K562 (cell line): Measurements from ENCODE around the gene RCOR2.

Experiments
- HDGF ChIP-seq: fragments of 450-650 bp; IDR thresholded peaks from 2 replicates; pipeline ENCODE4 v1.6.1; 2016
- JUND ChIP-seq, 2 experiments: IDR thresholded peaks; 2 replicates in 1 of 2; 3 replicates in 1 of 2; pipeline ENCODE4 v1.6.1; 2011; ENCODE audit warnings: borderline replicate concordance in 2 of 2, low read depth in 2 of 2, low read length in 2 of 2, improper control_type of control experiment in 1 of 2, missing biosample characterization in 1 of 2, missing genetic modification characterization in 1 of 2, missing genetic modification reagents in 1 of 2
- MAFF ChIP-seq: IDR thresholded peaks from 2 replicates; pipeline ENCODE4 v1.6.1; 2012; ENCODE audit warnings: low read length, improper control_type of control experiment
- ZZZ3 ChIP-seq: fragments of 450-650 bp; IDR thresholded peaks from 2 replicates; pipeline ENCODE4 v1.6.1; 2016; ENCODE audit warnings: antibody characterized with exemption, mild to moderate bottlenecking, moderate library complexity

DNA sequence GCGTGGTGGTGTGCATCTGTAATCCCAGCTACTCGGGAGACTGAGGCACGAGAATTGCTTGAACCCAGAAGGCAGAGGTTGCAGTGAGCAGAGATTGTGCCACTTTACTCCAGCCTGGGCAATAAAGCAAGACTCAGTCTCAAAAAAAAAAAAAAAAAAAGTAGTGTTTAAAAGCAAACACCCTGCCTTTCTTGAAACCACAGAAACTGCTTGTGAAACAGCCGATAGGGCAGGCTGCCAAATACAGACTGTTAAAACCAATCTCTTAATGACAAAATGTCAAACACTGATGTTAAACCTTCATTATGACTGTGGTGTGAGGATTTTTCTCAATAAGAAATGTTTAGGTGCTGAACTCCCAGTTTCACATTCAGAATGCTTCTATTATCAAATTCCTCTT lies 50.8 kb downstream of the RCOR2 start:
- TF ChIP-seq HDGF (no peak), ZZZ3 (no peak), MAFF (no peak), JUND (IDR thresholded peaks at IDR 0.05; ENCODE audit: borderline replicate concordance, low read depth, low read length) (no peak), JUND (tag; IDR thresholded peaks at IDR 0.05; ENCODE audit: borderline replicate concordance, low read depth, low read length) (no peak)
